ENCODE measurements around the gene PHF3.
"Not testable (repeated sequence)": the region's sequence is repeated elsewhere in the genome, so short reads cannot be mapped to it uniquely, and the experiment has no call there.

PHF3 gene

DNA sequence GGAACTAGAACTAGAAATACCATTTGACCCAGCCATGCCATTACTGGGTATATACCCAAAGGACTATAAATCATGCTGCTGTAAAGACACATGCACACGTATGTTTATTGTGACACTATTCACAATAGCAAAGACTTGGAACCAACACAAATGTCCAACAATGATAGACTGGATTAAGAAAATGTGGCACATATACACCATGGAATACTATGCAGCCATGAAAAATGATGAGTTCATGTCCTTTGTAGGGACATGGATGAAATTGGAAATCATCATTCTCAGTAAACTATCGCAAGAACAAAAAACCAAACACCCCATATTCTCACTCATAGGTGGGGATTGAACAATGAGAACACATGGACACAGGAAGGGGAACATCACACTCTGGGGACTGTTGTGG, 102.6 kb downstream of the PHF3 start:
- H3K36me3 ChIP-seq (ENCODE audit: control insufficient read depth, insufficient read depth, low read length); H3K4me3 ChIP-seq (ENCODE audit: low read length); H2BK5ac ChIP-seq (ENCODE audit: low read length); H3K56ac ChIP-seq (ENCODE audit: low read length); H2AK5ac ChIP-seq (ENCODE audit: low read length); H3K79me1 ChIP-seq (ENCODE audit: low read length); H4K5ac ChIP-seq (ENCODE audit: low read length); H3K27me3 ChIP-seq (ENCODE audit: insufficient read depth, low read length, poor library complexity); H3K79me2 ChIP-seq (ENCODE audit: control insufficient read depth, insufficient read depth, low read length); H3K4me1 ChIP-seq (ENCODE audit: control insufficient read depth, low read depth, low read length); H3K4me2 ChIP-seq (ENCODE audit: low read length); H3K4ac ChIP-seq (ENCODE audit: low read depth, low read length); H3K9ac ChIP-seq (ENCODE audit: low read length); H3K23ac ChIP-seq (ENCODE audit: low read length); H2BK120ac ChIP-seq (ENCODE audit: low read depth, low read length); DNase-seq; H3K18ac ChIP-seq (ENCODE audit: low read length); H4K8ac ChIP-seq (ENCODE audit: low read depth, low read length); H2BK15ac ChIP-seq (replicated peaks; ENCODE audit: low read depth); H3K27ac ChIP-seq (ENCODE audit: low read depth, low read length): not testable (repeated sequence)
- WGBS (ENCODE audit: extremely low coverage, insufficient coverage, low lambda C conversion rate), result no CpG with 5 or more reads among the region's 2 CpGs

DNA sequence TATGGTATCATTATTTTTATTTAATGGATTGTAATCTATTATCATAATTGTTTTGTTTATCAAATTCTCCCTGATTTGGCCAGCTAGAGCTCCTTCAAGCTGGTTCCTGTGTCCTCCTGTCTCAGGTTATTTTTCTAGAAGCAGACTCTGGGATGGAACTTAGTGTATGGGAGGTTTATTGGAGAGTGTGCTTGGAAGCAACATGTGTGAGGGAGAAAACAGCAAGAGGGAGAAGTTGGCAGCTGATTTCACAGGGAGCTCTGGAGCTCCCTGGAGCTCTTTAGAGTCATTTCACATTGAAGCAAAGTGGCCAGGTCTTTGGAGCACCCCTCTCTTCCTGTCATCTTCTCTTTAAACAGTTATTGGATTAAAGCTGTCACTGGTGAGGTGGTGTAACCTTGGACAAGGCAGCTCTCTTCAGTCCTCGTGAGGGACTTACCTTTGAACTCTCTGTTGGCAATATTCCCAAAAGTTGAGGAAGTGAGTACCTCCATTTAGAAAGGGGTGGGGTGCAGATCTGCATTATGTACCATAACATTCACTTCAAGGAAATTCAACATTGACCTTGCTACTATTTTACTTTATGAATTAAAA, 103.6 kb downstream of the PHF3 start:
- Histone ChIP-seq H3K36me3 (ENCODE audit: control insufficient read depth, insufficient read depth, low read length) (no peaks in the 10 kb centered on the region), H3K27ac (ENCODE audit: low read depth, low read length) (no peak overlapping the region), H3K4me1 (ENCODE audit: control insufficient read depth, low read depth, low read length) (no peaks in the 10 kb centered on the region), H4K8ac (ENCODE audit: low read depth, low read length) (no peak overlapping the region), H3K18ac (ENCODE audit: low read length) (no peak overlapping the region), H3K79me2 (ENCODE audit: control insufficient read depth, insufficient read depth, low read length) (no peaks in the 10 kb centered on the region), H3K4me3 (ENCODE audit: low read length) (no peak overlapping the region), H4K5ac (ENCODE audit: low read length) (no peak overlapping the region), H3K56ac (ENCODE audit: low read length) (no peak overlapping the region), H3K23ac (ENCODE audit: low read length) (no peak overlapping the region), H2BK120ac (ENCODE audit: low read depth, low read length) (no peak overlapping the region), H2BK5ac (ENCODE audit: low read length) (no peak overlapping the region), H3K4me2 (ENCODE audit: low read length) (no peak overlapping the region), H2BK15ac (replicated peaks; ENCODE audit: low read depth) (no peak overlapping the region), H3K27me3 (ENCODE audit: insufficient read depth, low read length, poor library complexity) (no peaks in the 10 kb centered on the region), H2AK5ac (ENCODE audit: low read length) (no peak overlapping the region), H3K4ac (ENCODE audit: low read depth, low read length) (no peak overlapping the region), H3K79me1 (ENCODE audit: low read length) (no peaks in the 10 kb centered on the region), H3K9ac (ENCODE audit: low read length) (no peak overlapping the region)
- no peak for DNase-seq
- WGBS (ENCODE audit: extremely low coverage, insufficient coverage, low lambda C conversion rate), result no CpG with 5 or more reads among the region's 1 CpG

DNA sequence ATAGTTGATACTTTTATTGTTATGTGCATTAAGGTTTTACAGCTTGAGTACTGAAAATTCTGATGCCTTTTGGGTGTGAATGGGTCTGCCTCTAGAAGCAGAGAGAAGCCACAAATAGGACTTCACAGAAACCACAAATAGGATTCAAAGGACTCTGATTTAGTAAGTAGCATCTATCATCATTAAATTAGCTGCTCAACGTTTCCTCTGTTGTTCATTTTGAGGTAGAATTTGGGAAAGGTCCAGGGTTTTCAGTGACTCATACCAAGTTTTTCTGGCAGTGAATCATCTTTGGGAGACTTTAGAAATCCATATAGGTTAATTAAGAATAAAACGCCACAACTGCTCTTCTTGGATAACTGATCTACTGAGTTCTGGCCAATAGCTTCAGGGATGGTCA, 105.1 kb downstream of the PHF3 start:
- Histone ChIP-seq H3K79me2 (ENCODE audit: control insufficient read depth, insufficient read depth, low read length) (no peaks in the 10 kb centered on the region), H3K9ac (ENCODE audit: low read length) (no peak overlapping the region), H3K23ac (ENCODE audit: low read length) (no peak overlapping the region), H3K56ac (ENCODE audit: low read length) (no peak overlapping the region), H2BK15ac (replicated peaks; ENCODE audit: low read depth) (no peak overlapping the region), H3K27ac (ENCODE audit: low read depth, low read length) (no peak overlapping the region), H3K4me1 (ENCODE audit: control insufficient read depth, low read depth, low read length) (no peaks in the 10 kb centered on the region), H2BK120ac (ENCODE audit: low read depth, low read length) (no peak overlapping the region), H2AK5ac (ENCODE audit: low read length) (no peak overlapping the region), H3K27me3 (ENCODE audit: insufficient read depth, low read length, poor library complexity) (no peaks in the 10 kb centered on the region), H3K4me3 (ENCODE audit: low read length) (no peak overlapping the region), H2BK5ac (ENCODE audit: low read length) (no peak overlapping the region), H3K18ac (ENCODE audit: low read length) (no peak overlapping the region), H4K8ac (ENCODE audit: low read depth, low read length) (no peak overlapping the region), H3K79me1 (ENCODE audit: low read length) (no peaks in the 10 kb centered on the region), H3K4ac (ENCODE audit: low read depth, low read length) (no peak overlapping the region), H4K5ac (ENCODE audit: low read length) (no peak overlapping the region), H3K36me3 (ENCODE audit: control insufficient read depth, insufficient read depth, low read length) (no peaks in the 10 kb centered on the region), H3K4me2 (ENCODE audit: low read length) (no peak overlapping the region)
- DNase-seq, result no peak
- no CpG with 5 or more reads among the region's 2 CpGs for WGBS (ENCODE audit: extremely low coverage, insufficient coverage, low lambda C conversion rate)

DNA sequence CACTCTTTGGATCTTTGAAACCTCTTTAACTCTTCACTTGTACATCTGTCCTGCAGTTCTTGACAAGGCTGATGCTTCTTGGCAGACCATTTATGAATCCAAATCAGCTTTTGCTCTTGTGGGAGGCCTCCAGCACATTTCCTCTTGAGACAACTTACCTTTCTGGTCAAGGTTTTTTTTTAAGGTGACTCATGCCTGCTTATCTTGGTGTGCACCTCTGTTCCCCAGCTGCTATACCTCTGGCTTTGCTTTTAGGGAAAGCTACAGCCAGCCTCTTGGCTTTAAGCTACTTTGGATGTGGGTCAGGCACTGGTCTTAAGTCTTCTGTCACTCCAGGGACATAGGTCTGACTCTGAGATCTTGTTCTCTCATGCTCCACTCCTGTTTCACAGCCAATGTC, 106.5 kb downstream of the PHF3 start:
- DNase-seq, result no peak
- H3K27ac ChIP-seq (ENCODE audit: low read depth, low read length), result no peak overlapping the region
- no peaks in the 10 kb centered on the region for H3K4me1 ChIP-seq (ENCODE audit: control insufficient read depth, low read depth, low read length)
- no peak overlapping the region for H3K9ac ChIP-seq (ENCODE audit: low read length)
- no peak overlapping the region for H3K4me3 ChIP-seq (ENCODE audit: low read length)
- H3K27me3 ChIP-seq (ENCODE audit: insufficient read depth, low read length, poor library complexity), result no peaks in the 10 kb centered on the region
- H4K5ac ChIP-seq (ENCODE audit: low read length), result no peak overlapping the region
- no peak overlapping the region for H2BK5ac ChIP-seq (ENCODE audit: low read length)
- no peak overlapping the region for H2AK5ac ChIP-seq (ENCODE audit: low read length)
- no peak overlapping the region for H3K4ac ChIP-seq (ENCODE audit: low read depth, low read length)
- no peaks in the 10 kb centered on the region for H3K79me1 ChIP-seq (ENCODE audit: low read length)
- H2BK15ac ChIP-seq (replicated peaks; ENCODE audit: low read depth), result no peak overlapping the region
- H3K4me2 ChIP-seq (ENCODE audit: low read length), result no peak overlapping the region
- no peak overlapping the region for H3K18ac ChIP-seq (ENCODE audit: low read length)
- no peaks in the 10 kb centered on the region for H3K36me3 ChIP-seq (ENCODE audit: control insufficient read depth, insufficient read depth, low read length)
- H3K79me2 ChIP-seq (ENCODE audit: control insufficient read depth, insufficient read depth, low read length), result no peaks in the 10 kb centered on the region
- H2BK120ac ChIP-seq (ENCODE audit: low read depth, low read length), result no peak overlapping the region
- H4K8ac ChIP-seq (ENCODE audit: low read depth, low read length), result no peak overlapping the region
- no peak overlapping the region for H3K23ac ChIP-seq (ENCODE audit: low read length)
- H3K56ac ChIP-seq (ENCODE audit: low read length), result no peak overlapping the region

DNA sequence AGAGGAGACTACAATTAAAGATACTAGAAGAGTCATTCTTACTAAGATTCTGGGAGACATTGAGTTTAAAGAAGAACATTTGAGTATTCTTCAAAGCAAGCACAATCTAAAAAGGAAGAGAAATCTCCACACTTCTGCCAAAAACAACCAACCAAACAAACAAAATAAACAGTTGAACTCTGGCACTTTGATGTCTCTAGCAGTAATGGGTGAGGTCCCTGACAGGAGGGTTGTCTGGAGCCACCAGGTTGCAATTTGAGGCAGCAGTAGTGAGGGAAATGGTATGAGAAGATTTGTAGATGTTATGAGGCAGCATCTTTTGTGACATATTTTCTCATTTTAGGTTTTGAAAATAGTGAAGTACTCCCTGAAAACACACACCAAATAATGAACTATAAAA, 108.1 kb downstream of the PHF3 start:
- no peaks in the 10 kb centered on the region for H3K79me1 ChIP-seq (ENCODE audit: low read length)
- no peak overlapping the region for H3K56ac ChIP-seq (ENCODE audit: low read length)
- no peaks in the 10 kb centered on the region for H3K4me1 ChIP-seq (ENCODE audit: control insufficient read depth, low read depth, low read length)
- no peak for DNase-seq
- no peak overlapping the region for H2AK5ac ChIP-seq (ENCODE audit: low read length)
- no peaks in the 10 kb centered on the region for H3K36me3 ChIP-seq (ENCODE audit: control insufficient read depth, insufficient read depth, low read length)
- H2BK15ac ChIP-seq (replicated peaks; ENCODE audit: low read depth), result no peak overlapping the region
- no peak overlapping the region for H2BK120ac ChIP-seq (ENCODE audit: low read depth, low read length)
- no peak overlapping the region for H4K8ac ChIP-seq (ENCODE audit: low read depth, low read length)
- H3K27me3 ChIP-seq (ENCODE audit: insufficient read depth, low read length, poor library complexity), result no peaks in the 10 kb centered on the region
- H3K18ac ChIP-seq (ENCODE audit: low read length), result no peak overlapping the region
- H2BK5ac ChIP-seq (ENCODE audit: low read length), result no peak overlapping the region
- no peaks in the 10 kb centered on the region for H3K79me2 ChIP-seq (ENCODE audit: control insufficient read depth, insufficient read depth, low read length)
- H3K4ac ChIP-seq (ENCODE audit: low read depth, low read length), result no peak overlapping the region
- no peak overlapping the region for H3K23ac ChIP-seq (ENCODE audit: low read length)
- H3K4me2 ChIP-seq (ENCODE audit: low read length), result no peak overlapping the region
- no peak overlapping the region for H4K5ac ChIP-seq (ENCODE audit: low read length)
- no peak overlapping the region for H3K27ac ChIP-seq (ENCODE audit: low read depth, low read length)
- no peak overlapping the region for H3K9ac ChIP-seq (ENCODE audit: low read length)
- H3K4me3 ChIP-seq (ENCODE audit: low read length), result no peak overlapping the region

DNA sequence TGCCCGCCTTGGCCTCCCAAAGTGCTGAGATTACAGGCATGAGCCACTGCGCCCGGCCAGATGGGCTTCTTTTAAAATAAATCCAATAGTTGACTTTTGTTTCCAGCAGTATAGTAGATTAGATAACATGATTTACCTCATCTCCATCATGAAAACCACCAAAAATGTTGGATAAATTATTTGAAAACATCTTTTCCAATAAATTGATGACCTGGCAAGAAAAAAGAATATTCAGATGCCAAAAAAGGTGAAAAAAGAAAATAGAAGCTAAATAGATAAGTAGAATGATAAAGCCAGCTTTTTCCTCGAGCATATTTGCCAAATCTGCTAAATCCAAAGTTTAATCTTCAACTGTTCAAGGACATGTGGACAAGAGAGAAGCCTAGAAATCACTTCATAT, 109.2 kb downstream of the PHF3 start:
- no peaks in the 10 kb centered on the region for H3K79me2 ChIP-seq (ENCODE audit: control insufficient read depth, insufficient read depth, low read length)
- H3K23ac ChIP-seq (ENCODE audit: low read length), result no peak overlapping the region
- no peak overlapping the region for H2BK5ac ChIP-seq (ENCODE audit: low read length)
- H3K56ac ChIP-seq (ENCODE audit: low read length), result no peak overlapping the region
- no peak overlapping the region for H4K8ac ChIP-seq (ENCODE audit: low read depth, low read length)
- no peaks in the 10 kb centered on the region for H3K79me1 ChIP-seq (ENCODE audit: low read length)
- H3K4ac ChIP-seq (ENCODE audit: low read depth, low read length), result no peak overlapping the region
- no peak overlapping the region for H3K18ac ChIP-seq (ENCODE audit: low read length)
- H3K27me3 ChIP-seq (ENCODE audit: insufficient read depth, low read length, poor library complexity), result no peaks in the 10 kb centered on the region
- no peak overlapping the region for H2BK15ac ChIP-seq (replicated peaks; ENCODE audit: low read depth)
- H3K4me2 ChIP-seq (ENCODE audit: low read length), result no peak overlapping the region
- H2AK5ac ChIP-seq (ENCODE audit: low read length), result no peak overlapping the region
- DNase-seq, result no peak
- no peaks in the 10 kb centered on the region for H3K4me1 ChIP-seq (ENCODE audit: control insufficient read depth, low read depth, low read length)
- no peak overlapping the region for H4K5ac ChIP-seq (ENCODE audit: low read length)
- no peak overlapping the region for H3K9ac ChIP-seq (ENCODE audit: low read length)
- H3K27ac ChIP-seq (ENCODE audit: low read depth, low read length), result no peak overlapping the region
- no peaks in the 10 kb centered on the region for H3K36me3 ChIP-seq (ENCODE audit: control insufficient read depth, insufficient read depth, low read length)
- no peak overlapping the region for H3K4me3 ChIP-seq (ENCODE audit: low read length)
- H2BK120ac ChIP-seq (ENCODE audit: low read depth, low read length), result no peak overlapping the region
- no CpG with 5 or more reads among the region's 4 CpGs for WGBS (ENCODE audit: extremely low coverage, insufficient coverage, low lambda C conversion rate)
